ENCODE data around the gene PCYT2.

Gene PCYT2

DNA sequence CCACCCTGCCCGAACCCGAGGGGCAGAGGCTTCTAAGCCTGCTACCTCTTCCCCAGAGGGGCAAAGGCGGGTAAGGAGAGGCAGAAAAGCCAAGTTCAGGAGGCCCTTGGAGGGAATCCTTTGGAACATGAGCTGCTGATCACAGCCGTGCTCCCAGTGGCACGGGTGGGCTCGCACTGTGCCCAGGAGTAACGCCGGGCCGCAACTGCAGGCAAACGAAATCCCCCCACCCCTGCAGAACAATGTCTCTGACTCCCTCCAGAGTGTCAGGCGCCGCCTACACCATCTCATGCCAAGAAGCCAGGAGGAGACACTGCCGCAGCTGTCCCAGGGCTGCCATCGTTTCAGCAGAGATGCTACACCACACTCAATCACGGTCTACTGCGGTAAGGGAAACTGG lies 59.8 kb downstream of the PCYT2 start:
- no peak for DNase-seq
